NCI-H2081 (cell line): ENCODE results near the gene SNX7.

Experiments
- DNase-seq, 2 experiments: peaks; one replicate each; lab custom pipeline; 2025; lab: John Stamatoyannopoulos, UW

SNX7 gene

DNA sequence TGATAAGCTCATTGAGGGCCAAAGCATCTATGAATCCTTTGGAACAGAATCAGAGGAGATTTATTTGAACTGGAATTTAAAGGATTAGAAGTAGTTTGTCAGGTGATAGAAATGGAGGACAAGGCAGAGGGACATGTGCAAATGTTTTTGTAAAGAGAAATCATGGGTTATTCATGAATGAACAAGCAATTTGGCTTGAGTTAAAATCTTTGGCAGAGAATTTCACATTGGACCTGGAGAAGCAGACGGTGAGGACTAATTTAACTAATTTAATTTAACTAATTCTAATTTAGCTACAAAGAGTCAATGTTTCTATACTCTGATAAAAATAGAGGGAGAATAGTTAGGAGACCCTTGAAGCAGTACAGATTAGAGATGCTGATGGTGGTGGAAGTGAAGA, 36.3 kb downstream of the SNX7 start:
- no peak for DNase-seq

DNA sequence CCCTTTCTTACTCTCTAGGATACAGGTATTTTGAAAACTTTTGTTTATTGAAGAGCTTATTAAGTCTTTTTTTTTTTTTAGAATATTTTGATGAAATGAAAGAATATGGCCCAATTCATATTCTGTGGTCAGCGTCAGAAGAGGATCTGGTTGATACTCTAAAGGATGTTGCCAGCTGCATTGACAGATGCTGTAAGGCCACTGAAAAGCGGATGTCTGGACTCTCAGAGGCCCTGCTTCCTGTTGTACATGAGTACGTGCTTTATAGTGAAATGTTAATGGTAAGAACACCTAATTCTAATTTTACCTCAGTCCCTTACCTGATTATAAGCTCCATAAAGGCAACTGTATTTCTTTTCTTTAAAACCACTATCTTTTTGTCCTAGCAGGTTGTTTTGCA, 37.1 kb downstream of the SNX7 start:
- no peak for DNase-seq

DNA sequence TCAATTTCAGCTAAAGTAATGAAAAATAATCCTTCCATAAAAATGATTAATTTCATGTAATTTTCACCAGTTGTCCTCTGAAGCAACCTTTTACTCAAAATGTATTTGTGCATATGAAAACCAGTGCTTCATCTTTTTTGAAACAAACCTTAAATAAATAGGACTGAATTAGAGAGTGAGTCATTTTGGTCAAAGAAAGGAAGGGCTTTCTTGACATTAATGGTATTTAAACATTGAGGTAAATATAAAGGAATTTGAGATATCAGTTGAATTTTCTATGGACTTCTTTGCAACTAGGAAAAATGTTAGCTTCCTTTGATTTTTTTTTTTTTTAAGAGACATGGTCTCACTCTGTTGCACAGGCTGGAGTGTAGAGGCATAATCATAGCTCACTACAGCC, 38.7 kb downstream of the SNX7 start:
- no peak for DNase-seq

DNA sequence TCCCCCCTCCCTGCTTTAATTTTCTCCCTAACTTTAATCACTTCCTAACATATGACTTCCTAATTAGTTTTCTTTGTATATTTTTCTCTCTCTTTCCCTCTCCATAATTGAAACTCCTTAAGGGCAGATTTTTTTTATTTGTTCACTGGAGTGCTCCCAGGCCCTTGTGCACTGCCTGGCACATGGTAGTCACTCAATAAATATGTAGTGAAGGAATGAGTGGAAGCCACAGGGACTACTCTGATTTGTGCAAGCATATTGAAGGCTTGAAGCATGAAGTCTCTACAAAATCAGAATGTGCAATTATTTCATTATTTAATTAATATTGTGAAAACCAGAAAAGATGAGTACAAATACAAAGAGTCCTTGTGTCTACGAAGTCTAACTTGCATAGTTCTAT, 41.5 kb downstream of the SNX7 start:
- DNase-seq, result no peak

DNA sequence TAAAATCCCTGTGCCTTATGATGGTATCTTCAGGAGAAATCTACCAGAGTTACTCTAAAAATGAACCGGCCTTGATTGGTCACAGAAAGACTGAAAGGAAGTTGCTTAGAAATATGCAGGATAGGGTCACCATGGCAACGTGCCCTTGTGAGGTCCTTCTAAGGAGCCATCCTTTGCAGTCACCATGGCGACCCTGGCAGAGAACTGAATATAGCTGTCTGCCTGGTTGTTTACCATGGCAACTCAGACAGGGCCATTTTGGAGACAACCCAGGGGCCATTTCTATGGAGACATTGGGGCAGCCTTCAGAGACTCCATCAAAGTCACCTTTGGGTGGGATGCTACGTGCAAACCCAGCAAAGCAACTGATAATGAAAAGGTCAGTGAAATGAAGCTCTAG, 43.0 kb downstream of the SNX7 start:
- no peak for DNase-seq

DNA sequence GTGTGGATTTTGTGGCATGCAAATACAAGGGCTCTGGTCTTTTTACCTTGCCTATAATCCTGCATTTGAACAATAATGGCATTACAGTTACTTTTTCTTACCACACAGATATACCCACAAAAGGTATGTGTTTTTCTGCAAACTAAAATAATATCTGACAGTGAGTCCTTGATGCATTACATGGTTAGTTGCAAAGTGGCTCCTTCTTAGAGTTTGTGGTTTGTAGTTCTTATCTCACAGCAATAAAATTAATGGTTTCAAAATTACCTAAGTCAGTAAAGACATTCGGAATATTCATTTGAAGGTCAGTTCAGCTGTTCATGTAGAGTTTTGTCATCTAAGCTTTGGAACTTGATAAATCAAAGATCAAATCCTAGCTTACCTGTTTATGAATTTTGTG, 43.5 kb downstream of the SNX7 start:
- DNase-seq, result no peak

DNA sequence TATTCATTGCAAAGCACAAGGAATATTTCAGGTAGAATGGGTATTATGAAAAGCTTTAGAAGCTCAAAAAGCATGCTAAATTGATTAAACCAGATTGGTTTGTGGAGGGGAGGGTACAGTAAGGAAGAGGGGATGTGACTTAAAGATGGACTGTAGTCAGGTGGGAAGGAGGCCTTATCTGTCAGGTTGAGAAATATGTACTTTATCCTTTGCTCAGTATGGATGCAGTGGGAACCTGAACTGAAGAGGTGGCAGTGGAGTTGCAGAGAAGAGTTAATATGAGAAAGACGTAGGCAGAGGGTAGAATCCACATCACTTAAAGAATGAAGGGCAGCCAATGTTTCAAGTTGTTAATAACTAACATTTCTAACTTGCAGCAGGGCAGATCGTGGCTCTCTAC, 44.1 kb downstream of the SNX7 start:
- DNase-seq, result no peak

DNA sequence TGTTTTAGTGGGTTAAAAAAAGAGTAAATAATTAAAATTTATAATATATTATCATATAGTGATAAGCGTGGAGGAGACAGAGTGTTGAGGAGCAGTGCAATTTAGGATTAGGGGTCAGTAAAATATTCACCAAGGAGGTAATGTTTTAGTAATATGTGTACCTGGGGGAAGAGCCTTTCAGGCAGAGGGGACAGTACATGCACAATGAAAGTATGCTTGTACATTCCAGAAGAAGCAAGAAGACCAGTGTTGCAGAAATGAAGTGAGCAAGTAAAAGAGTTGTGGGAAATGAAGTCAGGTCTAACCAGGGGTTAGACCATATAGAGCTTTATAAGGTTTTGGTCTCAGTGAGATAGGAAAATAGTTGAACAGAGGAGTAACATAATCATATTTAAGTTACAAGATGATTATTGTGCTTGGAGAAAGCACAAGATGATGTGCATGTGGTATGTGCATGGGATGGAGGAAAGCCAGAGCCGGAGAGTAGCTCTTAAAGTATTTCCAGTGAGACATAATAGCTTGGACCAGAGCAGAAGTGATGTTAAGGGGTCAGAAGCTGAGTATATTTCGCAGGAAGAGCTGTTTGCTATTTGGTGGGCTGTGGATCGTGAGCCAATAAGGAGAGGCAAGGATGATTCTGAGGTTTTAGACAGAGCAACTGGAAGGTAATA, 44.8 kb downstream of the SNX7 start:
- no peak for DNase-seq

DNA sequence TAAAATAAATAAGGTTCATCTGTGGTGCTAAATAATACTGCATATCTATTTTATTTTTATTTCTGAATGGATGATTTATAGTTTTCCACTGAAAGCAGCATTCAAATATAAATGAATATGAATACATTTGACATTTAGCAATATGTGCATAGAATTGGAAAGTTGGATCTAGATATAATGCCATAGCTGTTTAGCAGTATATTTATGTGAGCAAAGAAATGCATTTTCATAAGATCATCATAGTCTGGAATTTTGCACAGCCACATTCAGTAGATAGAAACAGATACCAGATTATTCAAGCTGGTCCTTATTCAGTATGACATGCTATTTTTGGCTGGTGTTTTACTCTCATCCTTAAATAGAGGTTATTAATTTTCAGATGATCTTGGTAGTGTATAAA, 46.0 kb downstream of the SNX7 start:
- DNase-seq, result no peak

DNA sequence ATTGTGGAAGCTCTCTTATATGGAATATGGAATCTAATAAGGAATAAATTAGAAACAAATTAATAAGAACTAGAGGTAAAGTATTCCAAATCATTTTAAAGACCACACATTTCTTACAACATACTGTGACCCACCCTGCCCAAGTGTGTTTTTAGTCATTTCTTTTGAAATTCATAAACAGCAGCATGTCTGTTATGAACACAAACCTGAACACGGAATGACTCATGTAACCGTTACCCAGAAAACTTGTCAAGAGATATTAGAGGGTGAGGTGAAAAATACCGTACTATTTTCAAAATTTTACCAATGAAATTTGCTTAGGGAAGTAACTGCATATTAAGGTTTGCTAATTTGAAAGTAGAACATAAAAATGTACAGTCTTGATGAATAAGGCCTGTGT, 48.4 kb downstream of the SNX7 start:
- DNase-seq, result no peak

DNA sequence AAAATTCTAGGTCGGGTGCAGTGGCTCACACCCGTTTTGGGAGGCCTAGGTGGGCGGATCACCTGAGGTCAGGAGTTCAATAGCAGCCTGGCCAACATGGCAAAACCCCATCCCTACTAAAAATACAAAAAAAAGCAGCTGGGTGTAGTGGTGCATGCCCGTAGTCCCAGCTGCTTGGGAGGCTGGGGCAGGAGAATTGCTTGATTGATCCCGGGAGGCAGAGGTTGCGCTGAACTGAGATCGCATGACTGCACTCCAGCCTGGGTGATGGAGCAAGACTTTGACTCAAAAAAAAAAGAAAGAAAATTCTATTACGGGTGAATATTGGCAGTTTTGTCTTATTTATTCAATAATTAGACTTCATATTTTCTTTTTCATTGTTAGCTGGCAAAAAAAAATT, 62.1 kb downstream of the SNX7 start:
- DNase-seq, result no peak

DNA sequence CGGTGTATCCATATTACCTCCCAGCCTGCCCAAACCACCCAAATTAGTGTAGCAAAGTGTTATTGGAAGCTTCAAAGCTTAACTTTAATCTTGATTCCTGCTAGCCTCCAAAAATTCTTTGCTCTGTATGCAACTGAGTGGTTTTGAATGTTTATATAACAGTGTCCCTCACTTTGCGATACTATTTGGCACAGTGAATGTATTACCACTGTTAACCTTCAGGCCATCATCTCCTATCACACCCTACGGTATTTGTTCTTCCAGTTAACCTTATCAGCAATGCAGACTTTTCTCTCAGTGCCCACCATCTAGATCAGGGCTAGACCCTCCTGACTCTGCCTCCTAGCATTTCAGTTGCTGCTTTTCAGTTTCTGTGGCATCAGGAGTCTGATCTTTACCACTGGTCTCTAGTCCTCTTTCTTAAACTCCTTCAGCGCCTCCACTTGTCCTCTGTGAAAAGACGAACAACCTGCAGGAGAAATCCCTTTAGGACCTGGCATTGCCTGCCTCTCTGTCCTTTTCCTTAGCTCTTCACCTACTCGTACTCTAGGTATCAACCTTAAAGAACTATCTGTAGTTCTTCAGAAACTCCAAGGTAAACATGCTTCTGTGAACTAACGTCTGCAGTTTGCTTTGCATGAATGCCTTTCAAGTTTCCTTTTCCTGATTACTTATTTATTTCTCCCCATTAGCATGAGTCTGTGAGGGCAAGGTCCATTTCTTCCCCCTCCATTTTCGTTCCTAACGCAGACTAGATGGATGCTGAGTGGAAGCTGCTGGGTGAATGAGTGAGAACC, 71.7 kb downstream of the SNX7 start:
- no peak for DNase-seq

DNA sequence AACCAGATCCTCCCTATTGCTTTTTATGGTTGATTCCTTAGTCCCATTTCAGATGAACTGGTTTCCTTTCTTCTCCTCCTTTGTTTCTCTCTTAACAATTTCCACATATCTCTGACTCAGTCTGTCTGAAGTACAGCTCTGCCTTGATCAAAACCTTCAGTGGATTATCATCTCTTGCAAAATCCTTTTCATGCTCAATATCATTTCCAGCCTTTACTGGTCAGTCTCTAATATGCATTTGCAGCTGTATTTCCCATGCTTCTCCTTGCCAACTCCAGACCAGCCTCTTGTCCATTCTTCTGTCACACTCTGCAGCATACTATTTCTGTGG, 72.2 kb downstream of the SNX7 start:
- DNase-seq, result no peak

DNA sequence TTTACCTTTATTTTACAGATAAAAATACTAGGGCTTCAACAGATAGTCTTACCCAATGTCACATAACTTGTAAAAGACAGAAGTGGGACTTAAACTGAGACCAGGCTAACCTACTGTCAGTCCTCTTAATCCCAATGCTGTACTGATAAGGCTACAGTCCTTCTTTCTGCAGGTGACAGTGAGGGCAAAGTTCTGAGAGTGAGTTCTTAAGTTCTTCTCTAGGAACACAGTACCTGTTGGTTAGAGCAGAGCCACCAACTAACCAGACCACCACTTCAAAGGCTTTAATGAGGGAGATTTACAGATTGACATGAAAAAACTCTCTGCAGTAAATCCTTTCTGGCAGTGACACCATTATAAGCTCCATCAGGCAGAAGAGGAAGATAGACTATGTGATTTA, 74.2 kb downstream of the SNX7 start:
- no peak for DNase-seq

DNA sequence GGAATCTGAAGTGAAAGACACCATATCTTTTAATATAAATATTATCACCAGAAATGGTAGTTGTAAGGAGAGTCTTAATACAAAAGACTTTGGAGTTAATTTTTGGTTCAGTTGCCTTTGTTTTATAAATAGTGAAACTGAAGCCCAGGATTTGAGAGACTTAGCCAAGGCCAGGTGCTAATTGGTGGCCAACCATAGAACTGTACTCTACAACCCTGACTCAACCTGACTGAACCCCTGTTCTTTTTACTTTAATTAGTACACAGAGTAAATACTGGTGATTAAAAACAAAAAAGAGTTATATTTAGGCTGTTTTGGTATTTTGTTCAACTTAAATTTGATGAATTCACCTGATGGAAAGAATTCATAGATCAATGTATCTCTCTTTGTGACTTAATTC, 76.3 kb downstream of the SNX7 start:
- no peak for DNase-seq

DNA sequence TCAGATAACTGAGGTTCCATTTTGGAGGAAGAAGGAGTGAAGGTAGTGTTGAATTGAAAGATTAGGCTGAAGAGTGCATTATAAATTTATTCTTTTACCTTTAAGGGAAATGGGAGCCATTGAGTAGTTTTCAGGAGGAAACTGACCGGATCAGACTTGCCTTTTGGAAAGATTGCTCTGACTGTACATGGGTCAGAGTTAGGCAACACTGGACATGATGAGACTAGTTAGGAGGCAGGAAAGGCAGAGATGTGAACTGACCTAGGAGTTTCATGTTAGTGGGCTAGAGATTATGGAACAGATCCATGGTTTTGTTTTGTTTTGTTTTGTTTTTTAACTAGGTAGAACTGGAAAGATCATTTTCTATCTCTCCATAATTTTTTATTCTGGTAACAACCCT, 78.2 kb downstream of the SNX7 start:
- no peak for DNase-seq

DNA sequence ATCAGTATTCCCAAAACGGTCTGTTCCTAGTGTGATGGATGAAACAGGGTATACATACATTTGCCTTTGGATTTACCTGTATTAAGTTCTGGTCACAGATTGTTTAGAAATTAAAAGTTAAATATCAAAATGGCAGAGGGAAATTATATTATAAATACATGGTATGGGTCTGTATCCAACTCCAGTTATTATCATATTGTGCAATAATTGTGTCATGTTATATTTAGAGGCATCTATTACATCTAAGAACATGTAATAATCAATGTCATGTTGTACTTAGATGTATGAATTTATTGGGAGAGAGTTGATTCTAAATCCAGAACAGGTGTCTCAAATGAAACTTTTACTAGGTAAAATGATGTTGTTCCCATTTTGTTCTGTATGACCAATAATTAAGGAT, 79.6 kb downstream of the SNX7 start:
- DNase-seq, result no peak

DNA sequence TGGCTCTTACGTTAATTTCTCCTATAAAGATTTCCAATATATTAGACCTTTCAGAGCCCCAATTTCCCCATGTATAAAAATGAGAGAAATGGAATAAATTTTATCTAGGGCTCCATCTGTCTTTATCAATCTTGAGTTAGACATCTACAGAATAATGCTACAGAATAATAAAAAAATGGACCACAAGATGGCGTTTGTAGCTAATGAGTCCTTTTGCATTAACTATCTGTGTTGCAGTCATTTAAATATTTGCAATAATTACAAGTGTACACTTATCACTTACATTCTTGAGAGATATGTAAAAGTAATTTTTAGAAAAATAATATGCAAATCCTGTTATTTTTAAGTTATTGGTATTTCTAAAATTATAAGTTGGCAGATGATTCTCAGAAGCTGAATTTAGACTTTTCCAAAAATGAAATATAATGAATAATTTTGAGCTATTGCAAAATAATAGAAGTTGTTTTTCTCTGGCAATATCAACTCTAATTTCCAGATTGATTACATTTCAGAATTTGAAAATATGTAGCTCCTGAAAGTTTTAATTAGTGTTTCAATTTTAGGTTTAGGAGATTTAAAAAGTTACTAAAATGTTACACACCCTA, 87.7 kb downstream of the SNX7 start:
- DNase-seq, result peak; percentile 2 to 18

DNA sequence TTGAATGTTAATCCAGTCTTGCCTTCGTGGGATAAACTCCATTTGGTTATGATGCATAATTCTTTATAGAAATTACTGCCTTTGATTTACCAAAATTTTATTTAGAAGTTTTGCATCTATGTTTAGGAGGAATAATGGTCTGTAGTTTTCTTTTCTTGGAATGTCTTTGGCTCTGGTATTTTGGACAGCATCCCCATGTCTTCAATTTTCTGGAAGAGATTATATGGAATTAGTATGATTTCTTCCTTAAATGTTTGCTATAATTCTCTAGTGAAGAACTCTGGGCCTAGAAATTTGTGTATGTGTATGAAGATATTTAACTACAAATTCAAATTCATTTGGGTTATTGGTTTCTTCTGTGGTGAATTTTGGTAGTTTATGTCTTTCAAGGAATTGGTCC, 92.7 kb downstream of the SNX7 start:
- no peak for DNase-seq

DNA sequence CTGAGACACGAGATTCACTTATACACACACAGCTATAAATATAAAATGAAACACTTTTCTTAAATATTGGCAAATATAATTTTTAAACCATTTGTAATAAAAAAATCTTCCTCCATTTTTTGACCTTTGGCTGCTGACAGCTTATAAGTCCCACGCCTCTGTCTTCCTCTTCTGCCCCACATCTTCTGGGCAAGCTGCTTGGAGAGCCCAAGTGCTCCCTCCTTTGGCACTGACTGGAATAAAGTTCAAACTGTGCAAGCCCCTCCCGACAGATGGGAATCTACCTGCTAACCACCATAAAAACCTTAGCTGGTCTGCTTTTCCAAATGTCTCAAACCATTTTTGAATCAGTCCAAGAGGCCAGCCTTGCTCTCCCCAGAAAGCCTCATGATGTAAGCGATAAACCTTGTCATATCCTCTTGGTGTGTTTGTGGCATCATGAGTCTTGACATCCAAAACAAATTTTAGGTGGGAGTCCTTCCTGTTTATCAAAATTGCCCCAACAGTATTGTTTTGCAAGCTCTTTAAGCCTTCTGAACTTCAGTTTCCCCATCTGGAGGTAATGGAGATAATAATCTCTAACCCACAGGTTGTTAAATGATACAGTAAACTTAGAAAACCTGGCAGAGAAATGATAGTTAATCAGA, 99.8 kb downstream of the SNX7 start:
- no peak for DNase-seq

DNA sequence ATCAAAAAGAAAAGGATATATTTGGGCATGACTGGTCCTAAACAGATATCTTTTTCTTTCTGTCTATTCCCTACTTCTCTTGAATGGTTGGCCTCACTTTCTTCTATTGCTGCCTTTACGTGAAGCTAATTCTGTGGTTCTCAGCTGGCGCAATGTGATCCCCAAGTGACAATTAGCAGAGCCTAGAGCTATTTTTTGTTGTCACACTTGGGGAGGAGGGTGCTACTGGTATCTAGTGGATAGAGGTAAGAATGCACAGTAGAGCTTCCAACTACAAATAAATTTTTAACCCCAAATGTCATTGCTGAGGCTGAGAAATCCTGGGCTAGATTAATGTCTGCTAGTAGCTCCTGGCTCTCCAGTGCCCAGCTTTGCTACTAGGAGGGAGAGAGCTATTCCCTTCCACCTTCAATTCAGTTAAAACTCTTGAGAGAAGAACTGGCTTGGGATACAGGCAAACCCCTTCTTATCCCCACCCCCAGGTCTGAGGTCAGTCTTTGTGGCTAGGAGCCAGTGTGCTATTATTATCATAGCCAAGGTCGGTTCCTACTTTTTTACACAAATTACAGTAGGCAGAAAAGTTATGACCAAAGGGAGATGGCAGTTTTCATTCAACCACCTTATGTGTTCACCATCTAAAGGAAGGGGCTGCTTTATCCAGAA, 102.1 kb downstream of the SNX7 start:
- DNase-seq, result no peak

DNA sequence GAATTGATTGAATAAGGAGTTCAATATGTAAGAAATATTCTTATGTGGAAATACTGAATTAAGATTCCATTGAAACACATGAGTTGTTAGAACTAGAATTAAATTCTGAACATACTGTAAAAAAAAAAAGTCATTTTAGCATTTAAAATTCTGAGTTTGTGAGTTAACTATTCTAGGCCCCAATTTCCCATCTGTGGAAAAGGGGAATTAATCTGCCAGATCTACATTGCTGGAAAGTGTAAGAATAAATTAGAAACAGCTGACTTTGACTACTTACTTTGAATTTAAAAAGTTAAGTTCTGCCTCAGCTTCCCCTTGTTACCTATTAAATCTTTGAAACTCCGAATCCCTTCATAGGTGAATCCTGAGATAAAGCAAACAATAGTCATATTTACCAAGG, 103.0 kb downstream of the SNX7 start:
- DNase-seq, result no peak

DNA sequence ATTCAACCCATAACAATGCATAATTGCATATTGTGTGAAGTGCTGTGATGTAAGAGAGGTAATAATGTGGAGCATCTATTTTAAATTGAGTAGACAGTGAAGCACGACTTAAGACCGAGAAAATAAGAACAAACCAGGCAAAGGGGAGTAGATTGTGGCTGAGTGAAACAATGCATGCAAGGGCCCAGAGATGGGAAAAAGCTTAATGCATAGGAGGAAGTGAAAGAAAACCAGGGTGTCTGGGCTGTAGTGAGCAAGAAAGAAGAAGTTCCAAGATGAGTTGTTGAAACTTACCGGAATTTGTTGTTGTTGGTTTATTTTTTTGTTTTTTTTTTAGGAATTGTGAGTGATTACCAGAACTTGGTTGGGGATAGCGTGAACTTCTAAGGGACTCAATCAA, 104.7 kb downstream of the SNX7 start:
- no peak for DNase-seq
